ENCODE measurements around the gene AHSP.
"Not testable (repeated sequence)": the region's sequence is repeated elsewhere in the genome, so short reads cannot be mapped to it uniquely, and the experiment has no call there.

AHSP gene

DNA sequence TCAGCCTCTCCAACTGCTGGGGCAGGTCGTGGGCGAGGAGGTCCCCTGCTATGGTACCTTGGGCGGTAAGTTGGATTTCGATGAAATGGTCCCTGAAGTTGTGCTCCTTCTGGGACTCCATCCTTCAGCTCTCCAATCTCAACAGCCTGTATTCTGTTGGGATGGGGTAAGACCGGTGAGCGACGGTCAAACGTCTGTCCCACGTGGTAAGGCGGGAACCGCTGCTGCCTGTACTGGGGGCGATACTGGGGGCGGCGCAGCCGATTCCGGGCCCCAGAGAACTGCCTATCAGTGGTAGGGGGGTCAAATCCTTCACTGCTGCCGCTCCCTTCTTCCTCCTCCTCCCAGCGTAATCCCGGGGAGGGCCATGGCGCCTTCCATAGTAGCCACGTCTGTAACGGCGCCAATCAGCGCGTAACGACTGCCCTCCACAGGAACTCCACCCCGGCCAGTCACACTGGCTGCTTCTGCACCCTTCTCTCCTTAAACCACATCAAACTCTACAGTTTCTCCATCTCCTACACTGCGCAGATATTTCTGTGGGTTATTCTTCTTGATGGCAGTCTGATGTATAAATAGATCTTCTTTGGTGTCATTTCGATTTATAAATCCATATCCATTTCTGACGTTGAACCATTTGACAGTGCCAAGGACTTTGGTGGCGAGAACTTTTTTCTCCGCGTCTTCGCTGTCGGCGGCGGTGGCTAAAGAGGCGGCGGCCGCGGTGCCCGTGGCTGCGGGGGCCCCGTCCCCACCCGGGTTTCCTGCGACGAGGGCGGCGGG, 41.1 kb downstream of the AHSP start:
- Histone ChIP-seq H3K27ac (ENCODE audit: low read depth, low read length) (no peak overlapping the region), H3K27me3 (ENCODE audit: control insufficient read depth, insufficient read depth, low read length) (peaks cover 35% of the 10 kb centered on the region), H3K4me3 (ENCODE audit: low read depth, low read length) (peak overlapping the region; percentile 51), H3K9me3 (ENCODE audit: control insufficient read depth, insufficient read depth, low read length) (peaks cover 36% of the 10 kb centered on the region), H3K36me3 (ENCODE audit: control insufficient read depth, insufficient read depth, low read length) (no peaks in the 10 kb centered on the region), H3K4me1 (ENCODE audit: control insufficient read depth, insufficient read depth, low read length) (no peaks in the 10 kb centered on the region), H3K9ac (ENCODE audit: low read depth, low read length) (no peak overlapping the region)

GRCh38 chr16:31569360-31569717, 41.6 kb downstream of the AHSP start:
- Histone ChIP-seq H3K9me3 (ENCODE audit: control insufficient read depth, insufficient read depth, low read length) (peaks cover 39% of the 10 kb centered on the region), H3K27me3 (ENCODE audit: control insufficient read depth, insufficient read depth, low read length) (peaks cover 35% of the 10 kb centered on the region), H3K27ac (ENCODE audit: low read depth, low read length) (no peak overlapping the region), H3K4me3 (ENCODE audit: low read depth, low read length) (peak overlapping the region; percentile 51; the same call in 1 of the 2 replicates), H3K36me3 (ENCODE audit: control insufficient read depth, insufficient read depth, low read length) (no peaks in the 10 kb centered on the region), H3K9ac (ENCODE audit: low read depth, low read length) (no peak overlapping the region), H3K4me1 (ENCODE audit: control insufficient read depth, insufficient read depth, low read length) (no peaks in the 10 kb centered on the region)

- Histone ChIP-seq H3K27me3 (ENCODE audit: control insufficient read depth, insufficient read depth, low read length) (peaks cover 29% of the 10 kb centered on the region), H3K4me1 (ENCODE audit: control insufficient read depth, insufficient read depth, low read length) (no peaks in the 10 kb centered on the region), H3K4me3 (ENCODE audit: low read depth, low read length) (no peak overlapping the region), H3K9me3 (ENCODE audit: control insufficient read depth, insufficient read depth, low read length) (peaks cover 62% of the 10 kb centered on the region), H3K36me3 (ENCODE audit: control insufficient read depth, insufficient read depth, low read length) (no peaks in the 10 kb centered on the region), H3K27ac (ENCODE audit: low read depth, low read length) (no peak overlapping the region), H3K9ac (ENCODE audit: low read depth, low read length) (no peak overlapping the region)
Observed at GRCh38 chr16:31572821-31573220, 45.1 kb downstream of the AHSP start.

DNA sequence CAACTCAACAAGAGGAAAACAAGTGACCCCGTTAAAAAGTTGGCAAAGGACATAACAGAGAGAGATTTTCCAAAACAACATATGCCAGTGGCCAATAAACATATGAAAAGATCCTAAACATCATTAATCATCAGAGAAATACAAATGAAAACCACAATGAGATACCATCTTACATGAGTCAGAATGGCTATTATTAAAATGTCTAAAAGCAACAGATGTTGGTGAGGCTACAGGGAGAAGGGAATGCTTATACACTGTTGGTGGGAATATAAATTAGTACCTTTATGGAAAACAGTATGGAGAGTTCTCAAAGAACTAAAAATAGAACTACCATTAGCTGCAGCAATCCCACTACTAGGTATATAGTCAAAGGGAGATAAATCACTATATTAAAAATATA, 46.5 kb downstream of the AHSP start:
- H3K9ac ChIP-seq (ENCODE audit: low read depth, low read length); H3K4me1 ChIP-seq (ENCODE audit: control insufficient read depth, insufficient read depth, low read length); H3K4me3 ChIP-seq (ENCODE audit: low read depth, low read length); H3K27ac ChIP-seq (ENCODE audit: low read depth, low read length); H3K36me3 ChIP-seq (ENCODE audit: control insufficient read depth, insufficient read depth, low read length): not testable (repeated sequence)
- Histone ChIP-seq H3K9me3 (ENCODE audit: control insufficient read depth, insufficient read depth, low read length) (peaks cover 68% of the 10 kb centered on the region), H3K27me3 (ENCODE audit: control insufficient read depth, insufficient read depth, low read length) (peaks cover 16% of the 10 kb centered on the region)

- no peaks in the 10 kb centered on the region for H3K4me1 ChIP-seq (ENCODE audit: control insufficient read depth, insufficient read depth, low read length)
- no peak overlapping the region for H3K9ac ChIP-seq (ENCODE audit: low read depth, low read length)
- H3K4me3 ChIP-seq (ENCODE audit: low read depth, low read length) = no peak overlapping the region
- peaks cover 80% of the 10 kb centered on the region for H3K9me3 ChIP-seq (ENCODE audit: control insufficient read depth, insufficient read depth, low read length)
- H3K36me3 ChIP-seq (ENCODE audit: control insufficient read depth, insufficient read depth, low read length) = no peaks in the 10 kb centered on the region
- no peak overlapping the region for H3K27ac ChIP-seq (ENCODE audit: low read depth, low read length)
- no peaks in the 10 kb centered on the region for H3K27me3 ChIP-seq (ENCODE audit: control insufficient read depth, insufficient read depth, low read length)
Observed at GRCh38 chr16:31577411-31577810, 49.7 kb downstream of the AHSP start.
